Muscle of arm (tissue), 12 donors: ENCODE measurements around the gene GPR37L1. TPM values are rescaled to one million over a fixed set of nuclear protein-coding genes. Genes with fewer than 3 reads are reported as not detected.
"Not testable (repeated sequence)": the region's sequence is repeated elsewhere in the genome, so short reads cannot be mapped to it uniquely, and the experiment has no call there.

ENCODE experiments used
- DNase-seq: peaks from one replicate; pipeline ENCODE4 v3.0.0-alpha.2; 2013
- polyA plus RNA-seq, 12 donors: library from polyadenylated mRNA; unstranded; fragments of 120-200 nt; gene quantifications; one replicate each; pipeline ENCODE4 v1.2.1, GENCODE V29; 2013; ENCODE audit not compliant: insufficient read length in 12 of 12

The GPR37L1 gene
- polyA plus RNA-seq, 12 donors = 0.03 to 0.32 (median 0.08) TPM; not detected in 2

- no peak for DNase-seq
Observed at GRCh38 chr1:202154766-202155477, 32.2 kb downstream of the GPR37L1 start.

DNA sequence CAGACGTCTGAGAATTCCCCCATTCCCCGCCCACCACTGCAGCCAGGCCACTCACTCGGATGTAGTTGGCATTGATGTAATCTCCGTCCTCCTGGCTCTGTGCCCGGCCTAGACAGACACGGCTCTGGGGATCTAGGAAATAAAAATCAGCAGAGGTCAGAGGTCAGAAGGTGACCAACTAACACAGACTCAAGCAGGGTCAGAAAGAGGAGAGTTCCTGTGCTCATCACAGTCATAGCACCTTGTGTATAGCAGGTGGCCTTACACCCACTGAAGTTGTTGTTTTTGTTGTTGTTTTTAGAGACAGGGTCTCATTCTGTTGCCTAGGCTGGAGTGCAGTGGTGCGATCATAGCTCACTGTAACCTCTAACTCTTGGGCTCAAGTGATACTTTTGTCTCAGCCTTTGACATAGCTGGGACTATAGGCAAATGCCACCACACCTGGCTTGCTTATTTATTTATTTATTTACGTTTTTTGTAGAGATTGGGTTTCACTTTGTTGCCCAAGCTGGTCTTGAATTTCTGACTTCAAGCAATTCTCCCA is 32.8 kb downstream of the GPR37L1 start:
- no peak for DNase-seq

DNA sequence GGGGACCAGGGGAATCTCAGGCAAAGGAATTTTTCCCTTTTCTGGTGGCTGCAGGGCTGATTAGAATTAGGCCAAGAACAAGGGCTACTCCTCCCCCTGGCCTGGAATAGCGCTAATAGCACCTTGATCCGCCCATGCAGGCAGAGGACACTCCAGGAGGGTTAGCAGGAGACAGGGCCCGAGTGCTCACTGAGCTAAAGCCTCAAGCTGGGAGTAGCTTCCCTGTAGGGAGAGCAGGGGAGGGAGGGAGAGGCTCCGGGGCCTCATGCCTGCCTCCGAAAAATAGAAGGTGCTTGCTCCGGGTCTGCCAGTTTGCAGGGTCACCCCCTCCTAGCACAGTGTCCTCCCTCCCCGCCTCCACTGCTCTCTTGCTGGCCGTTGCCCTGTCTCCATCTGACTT is 33.9 kb downstream of the GPR37L1 start:
- DNase-seq = no peak

- no peak for DNase-seq
Observed at GRCh38 chr1:202157945-202158344, 35.2 kb downstream of the GPR37L1 start.

GRCh38 chr1:202158810-202159533 is 36.3 kb downstream of the GPR37L1 start:
- no peak for DNase-seq

- no peak for DNase-seq
Observed at GRCh38 chr1:202159534-202160371, 37.0 kb downstream of the GPR37L1 start.

GRCh38 chr1:202160377-202160940 is 37.7 kb downstream of the GPR37L1 start, which contains the start of gene PTPN7:
TSS of gene PTPN7 (minus strand) at chr1:202160602. CDS start at chr1:202159402, 1,200 bp downstream.
- DNase-seq = no peak

GRCh38 chr1:202161151-202162046 is 38.7 kb downstream of the GPR37L1 start:
- no peak for DNase-seq

DNA sequence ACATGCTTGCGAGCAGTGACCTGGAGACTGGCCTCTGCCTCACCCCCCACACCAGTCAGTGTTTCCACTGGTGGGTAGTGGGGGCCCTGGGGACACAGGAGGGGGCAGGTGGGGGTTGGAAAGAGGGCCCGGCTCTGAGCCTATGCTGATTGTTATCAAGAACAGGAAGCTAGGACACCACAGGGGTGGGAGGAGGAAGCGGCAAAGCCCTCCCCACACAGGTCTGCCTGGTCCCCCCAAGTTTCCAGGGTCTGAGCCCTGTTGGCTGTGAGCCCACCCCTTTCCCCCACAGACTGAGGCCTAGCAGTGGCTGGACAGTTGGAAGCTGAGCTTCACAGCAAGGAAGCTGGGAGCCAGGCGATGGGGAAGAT is 39.3 kb downstream of the GPR37L1 start:
- no peak for DNase-seq

DNA sequence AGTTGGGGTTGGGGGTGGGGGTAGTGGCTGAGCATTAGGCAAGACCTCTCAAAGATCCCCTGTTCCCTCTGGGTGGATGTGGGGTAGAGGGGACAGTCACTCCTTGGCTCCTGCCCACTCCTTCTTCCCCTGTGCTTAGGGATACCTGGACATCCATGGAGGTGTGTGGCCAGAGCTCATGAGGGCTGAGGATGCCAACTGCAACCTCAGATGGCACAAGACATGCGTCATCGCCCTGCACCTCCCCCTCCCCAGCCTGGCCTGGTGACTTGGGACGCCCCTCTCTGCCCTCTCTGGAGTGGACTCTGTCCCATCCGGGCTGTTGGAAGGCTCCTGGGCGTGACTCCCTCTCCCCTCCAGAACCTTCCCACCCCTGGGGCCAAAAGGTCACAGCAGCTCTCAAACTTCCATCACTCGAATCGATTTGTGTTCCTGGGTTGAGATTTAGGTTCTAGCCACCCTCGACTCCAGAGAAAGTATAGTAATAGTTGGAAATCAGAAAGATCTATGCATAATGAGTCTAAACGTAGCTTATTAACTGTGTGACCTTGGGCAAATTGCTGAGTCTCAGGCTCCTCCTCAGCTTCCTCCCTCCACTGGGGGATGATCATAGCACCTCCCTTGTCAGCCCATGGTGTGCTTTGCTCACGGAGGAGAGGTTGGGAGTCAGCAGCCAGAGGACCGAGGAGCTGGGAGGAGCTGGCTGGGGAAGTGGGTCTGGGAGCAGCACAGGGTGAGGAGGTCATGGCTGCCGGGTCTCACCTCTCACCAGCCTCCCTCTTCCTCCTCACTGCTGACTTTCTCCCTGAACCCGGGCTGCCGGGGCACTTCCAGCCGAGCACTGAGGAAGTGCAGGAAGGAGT is 39.9 kb downstream of the GPR37L1 start:
- DNase-seq = no peak

- no peak for DNase-seq
Observed at GRCh38 chr1:202163281-202164270, 40.9 kb downstream of the GPR37L1 start.

- DNase-seq = no peak
Observed at GRCh38 chr1:202164271-202165037, 41.7 kb downstream of the GPR37L1 start.

GRCh38 chr1:202165267-202165941 is 42.7 kb downstream of the GPR37L1 start:
- DNase-seq = peak; percentile 86

- no peak for DNase-seq
Observed at GRCh38 chr1:202165942-202166843, 43.5 kb downstream of the GPR37L1 start.

GRCh38 chr1:202167054-202167453 is 44.3 kb downstream of the GPR37L1 start:
- not testable (repeated sequence) for DNase-seq
